Fibroblast of pulmonary artery (primary cell): ENCODE results near the gene PVALEF.

Experiments used
- DNase-seq: peaks from one replicate; pipeline ENCODE4 v3.0.0-alpha.2; 2010; ENCODE audit warnings: low read depth
- H3K4me3 ChIP-seq: replicated peaks from 2 replicates; pipeline ENCODE4 v1.5.1; 2011; ENCODE audit warnings: low read depth, mild to moderate bottlenecking, control low read depth, low read length, moderate library complexity
- TF ChIP-seq, protein P1 (sequence below): IDR thresholded peaks from 2 replicates; pipeline ENCODE4 v1.5.1; 2011; ENCODE audit warnings: mild to moderate bottlenecking, control low read depth, low read length, inconsistent platforms; ENCODE audit errors: missing control alignments

Gene PVALEF

DNA sequence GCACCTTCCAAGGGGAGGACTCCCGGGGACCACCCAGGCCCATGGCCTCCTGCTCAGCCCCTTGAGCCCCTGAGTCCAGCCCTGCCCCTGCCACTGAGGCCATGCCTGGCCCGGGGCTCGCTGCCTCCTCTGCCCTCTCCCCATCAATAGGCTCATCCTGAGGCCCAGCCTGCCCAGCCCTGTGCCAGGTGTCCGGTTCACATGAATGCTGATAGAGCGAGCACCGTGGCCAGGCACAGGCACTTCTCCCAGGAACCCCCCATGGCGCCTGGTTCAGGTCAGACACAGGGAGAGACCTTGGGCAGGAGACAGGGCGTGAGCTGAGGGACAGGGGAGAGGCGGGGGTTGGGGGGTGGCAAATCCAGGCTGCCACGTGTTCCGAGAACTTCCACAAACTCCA, 2.8 kb upstream of the PVALEF start:
- H3K4me3 ChIP-seq = no peak overlapping the region
- TF ChIP-seq, protein P1, sequence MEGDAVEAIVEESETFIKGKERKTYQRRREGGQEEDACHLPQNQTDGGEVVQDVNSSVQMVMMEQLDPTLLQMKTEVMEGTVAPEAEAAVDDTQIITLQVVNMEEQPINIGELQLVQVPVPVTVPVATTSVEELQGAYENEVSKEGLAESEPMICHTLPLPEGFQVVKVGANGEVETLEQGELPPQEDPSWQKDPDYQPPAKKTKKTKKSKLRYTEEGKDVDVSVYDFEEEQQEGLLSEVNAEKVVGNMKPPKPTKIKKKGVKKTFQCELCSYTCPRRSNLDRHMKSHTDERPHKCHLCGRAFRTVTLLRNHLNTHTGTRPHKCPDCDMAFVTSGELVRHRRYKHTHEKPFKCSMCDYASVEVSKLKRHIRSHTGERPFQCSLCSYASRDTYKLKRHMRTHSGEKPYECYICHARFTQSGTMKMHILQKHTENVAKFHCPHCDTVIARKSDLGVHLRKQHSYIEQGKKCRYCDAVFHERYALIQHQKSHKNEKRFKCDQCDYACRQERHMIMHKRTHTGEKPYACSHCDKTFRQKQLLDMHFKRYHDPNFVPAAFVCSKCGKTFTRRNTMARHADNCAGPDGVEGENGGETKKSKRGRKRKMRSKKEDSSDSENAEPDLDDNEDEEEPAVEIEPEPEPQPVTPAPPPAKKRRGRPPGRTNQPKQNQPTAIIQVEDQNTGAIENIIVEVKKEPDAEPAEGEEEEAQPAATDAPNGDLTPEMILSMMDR = no peak
- DNase-seq = no peak

DNA sequence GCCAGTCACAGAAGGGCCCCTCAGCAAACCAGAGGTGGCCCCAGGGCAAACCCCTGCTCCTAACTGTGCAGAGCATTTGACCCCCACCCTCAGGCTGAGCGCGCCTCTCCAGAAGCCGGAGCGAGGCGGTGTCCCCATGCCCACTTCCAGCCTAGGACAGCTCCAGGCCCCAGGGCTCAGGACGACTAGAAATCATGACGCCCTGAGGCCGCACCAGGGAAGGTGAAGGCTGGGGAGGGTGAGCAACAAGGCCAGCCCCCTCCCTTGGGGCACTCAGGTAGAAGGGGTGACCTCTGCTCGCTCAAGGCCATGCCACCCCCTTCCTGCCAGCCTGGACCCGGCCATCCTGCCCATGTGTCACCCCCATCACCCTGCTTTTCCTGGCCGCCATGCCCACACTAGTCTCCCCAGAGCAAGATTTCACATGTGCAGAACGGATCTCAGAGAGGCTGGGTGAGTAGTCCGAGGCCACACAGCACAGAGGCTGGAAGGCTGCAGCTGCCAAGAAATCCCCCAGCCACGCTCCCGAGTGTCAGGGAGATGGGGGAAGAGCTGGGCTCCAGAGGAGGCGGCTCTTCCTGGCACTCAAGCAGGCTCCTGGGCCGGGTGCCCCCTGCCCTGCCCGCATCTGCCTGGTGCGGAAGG, 2.1 kb upstream of the PVALEF start:
- H3K4me3 ChIP-seq = no peak overlapping the region
- no peak for DNase-seq
- TF ChIP-seq, protein P1 = no peak

DNA sequence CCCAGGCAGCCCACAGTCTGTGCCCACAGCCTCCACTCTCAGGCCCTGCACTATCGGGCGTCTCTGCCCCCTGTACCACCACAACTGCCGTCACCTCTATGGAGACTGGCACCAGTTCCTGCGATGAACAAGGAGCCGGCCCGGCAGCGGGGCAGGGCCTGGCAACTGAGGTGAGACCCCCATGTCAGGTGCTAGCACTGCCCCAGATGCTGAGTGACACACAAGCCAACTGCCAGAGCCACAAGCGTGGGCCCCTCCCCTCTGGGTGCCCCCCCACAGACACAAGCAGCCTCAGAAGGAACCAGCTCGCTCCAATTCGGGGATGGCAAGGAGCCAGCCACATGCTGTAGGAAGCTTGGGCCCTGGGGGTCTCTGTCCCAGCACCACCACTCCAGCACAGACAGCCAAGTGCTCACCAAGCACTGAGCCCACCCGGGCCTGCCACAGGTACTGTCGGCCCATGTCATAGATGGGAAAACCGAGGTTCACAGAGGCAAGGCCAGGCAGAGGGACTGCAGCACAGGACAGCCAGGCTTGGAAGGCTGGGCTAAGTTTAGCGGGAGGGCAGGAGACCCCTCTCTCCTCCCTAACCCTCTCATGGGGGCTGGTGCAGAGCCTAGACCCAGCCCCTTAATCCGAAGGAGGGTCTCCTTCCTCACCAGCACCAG, 1.5 kb upstream of the PVALEF start:
- TF ChIP-seq, protein P1 = no peak
- DNase-seq = no peak
- H3K4me3 ChIP-seq = no peak overlapping the region

DNA sequence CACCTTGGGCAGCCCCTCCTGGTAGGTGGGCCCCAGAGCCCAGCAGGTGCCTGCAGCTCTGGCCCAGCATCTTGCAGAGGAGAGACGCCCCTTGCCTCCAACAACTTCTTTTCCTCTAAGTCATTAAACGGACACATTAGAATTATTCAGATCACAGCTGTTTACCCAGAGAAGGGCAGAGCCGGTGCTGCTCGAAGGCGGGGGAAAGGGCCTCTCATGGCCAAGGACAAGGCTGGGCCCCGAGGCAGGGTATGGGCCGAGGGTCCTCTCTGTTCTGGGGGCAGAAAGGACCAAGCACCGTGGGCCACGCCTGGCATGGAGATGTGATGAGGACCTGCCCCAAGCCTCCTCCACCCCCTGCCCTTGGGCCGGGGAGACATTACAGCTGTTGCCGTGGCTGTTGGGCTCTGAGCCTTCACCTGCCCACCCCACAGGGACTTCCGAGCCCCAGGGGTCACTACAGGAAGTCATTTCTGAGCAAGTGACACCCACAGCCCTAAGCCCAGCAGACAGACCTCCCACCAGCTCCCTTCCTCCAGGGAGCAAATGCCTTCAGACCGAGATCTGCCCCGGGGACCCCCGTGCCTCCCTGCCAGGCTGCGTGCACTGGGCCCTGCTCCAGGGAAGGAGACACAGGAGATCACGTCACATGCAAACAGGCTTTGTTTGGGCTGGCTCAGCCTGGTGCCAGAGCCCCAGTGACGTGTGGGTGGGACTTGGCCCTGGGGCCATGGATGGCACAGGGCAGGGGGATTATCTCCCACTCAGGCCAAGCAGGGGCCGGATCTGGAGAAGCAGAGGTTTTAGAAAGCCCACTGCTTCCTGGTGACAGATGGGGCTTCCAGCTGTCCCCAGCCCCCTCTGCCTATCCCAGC, 699 bp upstream of the PVALEF start:
- no peak for DNase-seq
- TF ChIP-seq, protein P1 = no peak
- H3K4me3 ChIP-seq = no peak overlapping the region

GRCh38 chr17:81166033-81166492, 756 bp downstream of the PVALEF start, which contains the start of gene AATK:
TSS of gene AATK (minus strand) at chr17:81166221. CDS start at chr17:81165992, 229 bp downstream.
- no peak for DNase-seq
- TF ChIP-seq, protein P1 = no peak
- no peak within 1 kb of the TSS for H3K4me3 ChIP-seq

- TF ChIP-seq, protein P1 = no peak
- H3K4me3 ChIP-seq = no peak overlapping the region
Observed at GRCh38 chr17:81167194-81167524, 1.9 kb downstream of the PVALEF start.

More at GRCh38 chr17:81167194-81167524, 1.9 kb downstream of the PVALEF start:
- no peak for DNase-seq
